Epithelial cell of proximal tubule (primary cell): ENCODE measurements around the gene ADORA3. TPM values are rescaled to one million over a fixed set of nuclear protein-coding genes. Genes with fewer than 3 reads are reported as not detected.

Experiments
- DNase-seq: peaks from one replicate; pipeline ENCODE4 v3.0.0-alpha.2; 2011; ENCODE audit warnings: low read depth
- H3K4me3 ChIP-seq: 2 replicates; pipeline ENCODE4 v1.5.1; 2011; ENCODE audit warnings: low read depth, mild to moderate bottlenecking, low read length
- total RNA-seq: library from RNA; depleted of rRNA; stranded (reverse); fragments of >200 nt; gene quantifications from 2 replicates; pipeline ENCODE4 v1.2.3, GENCODE V29; 2015
- TF ChIP-seq, protein P1 (sequence below): conservative IDR thresholded peaks from 2 replicates; pipeline ENCODE4 v1.5.1; 2012; ENCODE audit warnings: low read depth, mild to moderate bottlenecking, low read length

The ADORA3 gene
- total RNA-seq, 1 donor from 2014 or later: not detected

DNA sequence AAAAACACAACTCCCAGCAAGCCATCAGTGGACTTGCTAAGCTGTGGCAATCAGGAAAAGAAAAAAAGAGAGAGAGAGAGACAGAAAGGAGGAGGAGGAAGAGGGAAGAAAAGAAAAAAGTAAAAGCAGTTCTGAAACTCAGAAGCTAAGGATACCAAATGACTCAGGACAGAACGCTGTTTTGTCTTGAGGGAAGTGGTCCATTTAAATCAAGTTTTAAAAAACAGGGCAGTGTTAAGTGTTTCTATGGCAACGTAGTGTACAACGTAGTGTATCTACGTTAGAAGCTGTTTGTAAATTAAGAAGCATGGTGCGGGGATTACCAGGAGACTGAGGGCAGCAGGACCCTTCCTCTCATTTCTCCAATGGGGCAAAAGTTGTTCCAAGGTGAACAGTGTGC is 5.8 kb downstream of the ADORA3 start:
- TF ChIP-seq, protein P1, sequence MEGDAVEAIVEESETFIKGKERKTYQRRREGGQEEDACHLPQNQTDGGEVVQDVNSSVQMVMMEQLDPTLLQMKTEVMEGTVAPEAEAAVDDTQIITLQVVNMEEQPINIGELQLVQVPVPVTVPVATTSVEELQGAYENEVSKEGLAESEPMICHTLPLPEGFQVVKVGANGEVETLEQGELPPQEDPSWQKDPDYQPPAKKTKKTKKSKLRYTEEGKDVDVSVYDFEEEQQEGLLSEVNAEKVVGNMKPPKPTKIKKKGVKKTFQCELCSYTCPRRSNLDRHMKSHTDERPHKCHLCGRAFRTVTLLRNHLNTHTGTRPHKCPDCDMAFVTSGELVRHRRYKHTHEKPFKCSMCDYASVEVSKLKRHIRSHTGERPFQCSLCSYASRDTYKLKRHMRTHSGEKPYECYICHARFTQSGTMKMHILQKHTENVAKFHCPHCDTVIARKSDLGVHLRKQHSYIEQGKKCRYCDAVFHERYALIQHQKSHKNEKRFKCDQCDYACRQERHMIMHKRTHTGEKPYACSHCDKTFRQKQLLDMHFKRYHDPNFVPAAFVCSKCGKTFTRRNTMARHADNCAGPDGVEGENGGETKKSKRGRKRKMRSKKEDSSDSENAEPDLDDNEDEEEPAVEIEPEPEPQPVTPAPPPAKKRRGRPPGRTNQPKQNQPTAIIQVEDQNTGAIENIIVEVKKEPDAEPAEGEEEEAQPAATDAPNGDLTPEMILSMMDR: no peak
- no peak overlapping the region for H3K4me3 ChIP-seq
- no peak for DNase-seq

DNA sequence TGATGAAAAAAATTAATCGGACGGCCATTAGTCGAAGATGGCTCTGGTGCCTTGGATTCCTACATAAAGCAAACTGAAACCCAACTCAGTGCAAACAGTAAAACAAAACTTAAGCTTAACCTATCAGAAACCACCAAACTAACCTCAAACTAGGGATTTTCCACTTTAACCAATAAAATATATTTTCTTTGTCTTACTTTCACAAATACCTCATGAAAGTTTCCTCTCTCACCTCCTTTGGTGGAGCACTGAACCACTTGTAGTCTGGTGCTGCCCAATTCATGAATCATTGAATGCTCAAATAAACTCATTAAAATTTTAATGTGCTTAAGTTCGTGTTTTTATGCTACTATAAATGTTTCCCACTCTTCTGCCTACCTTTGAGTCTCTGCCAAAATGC is 7.0 kb downstream of the ADORA3 start:
- no peak overlapping the region for H3K4me3 ChIP-seq
- no peak for DNase-seq
- TF ChIP-seq, protein P1: no peak

DNA sequence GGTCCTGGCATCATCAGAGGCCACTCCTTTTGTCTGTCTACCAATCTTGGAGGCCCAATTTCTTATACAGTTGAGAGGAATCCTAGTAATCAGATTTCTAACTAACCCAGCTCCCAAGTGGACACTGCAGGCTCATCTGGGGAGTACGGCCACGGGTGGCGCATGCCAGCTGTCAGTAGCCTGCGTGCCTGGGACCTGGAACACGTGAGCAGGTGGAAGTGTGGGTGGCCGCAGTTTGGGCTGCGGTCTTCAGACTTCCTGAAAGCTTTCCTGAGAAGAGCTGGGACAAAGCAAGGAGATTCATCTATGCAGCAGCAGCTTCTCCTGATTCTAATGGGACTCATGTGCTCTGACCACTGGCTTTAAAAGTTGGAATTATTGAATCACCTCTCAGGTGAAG is 12.4 kb downstream of the ADORA3 start:
- no peak for DNase-seq
- TF ChIP-seq, protein P1: no peak

DNA sequence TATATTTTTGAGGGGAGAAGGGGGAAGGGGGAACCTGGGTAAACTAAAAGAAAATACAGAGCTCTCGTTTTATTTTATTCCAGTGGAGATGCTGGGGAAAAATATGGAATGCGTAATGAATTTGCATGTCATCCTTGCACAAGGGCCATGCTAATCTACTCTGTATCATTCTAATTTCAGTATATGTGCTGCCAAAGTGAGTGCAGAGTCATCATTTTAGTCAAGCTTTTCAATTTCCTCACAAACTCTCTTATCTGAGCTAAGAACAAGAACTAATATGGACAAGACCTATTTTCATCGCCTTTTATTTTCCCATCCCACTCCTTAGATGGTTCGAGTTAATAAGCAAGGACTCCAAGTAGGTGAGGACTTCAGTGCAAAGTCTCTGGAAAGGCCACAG is 13.2 kb downstream of the ADORA3 start:
- TF ChIP-seq, protein P1: no peak
- no peak overlapping the region for H3K4me3 ChIP-seq
- no peak for DNase-seq

More for the DNA sequence above, 12.4 kb downstream of the ADORA3 start:
- no peak overlapping the region for H3K4me3 ChIP-seq

DNA sequence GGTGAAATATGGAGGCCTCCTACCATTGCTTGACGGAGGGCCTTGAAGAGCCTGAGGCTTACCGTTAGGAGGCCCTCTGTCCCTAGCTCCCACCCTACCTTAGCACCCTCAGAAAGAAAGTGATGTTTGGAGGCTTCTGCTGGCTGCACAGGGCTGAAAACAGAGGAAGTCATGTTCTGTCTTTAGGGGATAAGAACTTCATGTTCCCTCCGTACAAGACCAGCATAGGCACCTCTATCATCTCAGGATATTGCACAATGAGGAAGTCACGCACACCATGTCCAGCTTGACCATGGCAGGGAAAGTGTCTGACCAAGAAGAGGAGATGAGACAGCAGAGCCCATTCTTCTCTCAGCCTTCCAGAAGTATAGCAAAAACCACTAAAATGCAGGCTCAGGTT is 13.8 kb downstream of the ADORA3 start:
- no peak for DNase-seq
- no peak overlapping the region for H3K4me3 ChIP-seq
- TF ChIP-seq, protein P1: no peak

DNA sequence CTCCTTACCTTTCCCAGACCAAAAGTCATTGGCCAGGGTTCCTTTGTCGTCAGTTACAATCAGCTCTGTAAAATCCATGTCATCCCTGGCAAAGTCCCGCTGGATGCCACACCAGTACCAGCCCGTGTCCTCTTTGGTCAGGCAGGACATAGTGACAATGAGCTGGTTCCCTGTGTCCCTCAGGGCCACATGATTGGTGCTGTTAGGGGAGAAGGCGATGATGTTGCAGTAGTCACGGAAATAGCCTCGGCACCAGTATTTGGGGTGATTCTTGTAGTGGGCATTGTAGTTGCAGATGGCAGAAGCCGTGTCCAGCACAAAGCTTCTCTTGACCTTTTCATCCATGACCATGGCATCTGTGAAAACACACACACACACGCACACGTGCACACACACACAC is 14.8 kb downstream of the ADORA3 start:
- DNase-seq: no peak
- TF ChIP-seq, protein P1: no peak
- no peak overlapping the region for H3K4me3 ChIP-seq

DNA sequence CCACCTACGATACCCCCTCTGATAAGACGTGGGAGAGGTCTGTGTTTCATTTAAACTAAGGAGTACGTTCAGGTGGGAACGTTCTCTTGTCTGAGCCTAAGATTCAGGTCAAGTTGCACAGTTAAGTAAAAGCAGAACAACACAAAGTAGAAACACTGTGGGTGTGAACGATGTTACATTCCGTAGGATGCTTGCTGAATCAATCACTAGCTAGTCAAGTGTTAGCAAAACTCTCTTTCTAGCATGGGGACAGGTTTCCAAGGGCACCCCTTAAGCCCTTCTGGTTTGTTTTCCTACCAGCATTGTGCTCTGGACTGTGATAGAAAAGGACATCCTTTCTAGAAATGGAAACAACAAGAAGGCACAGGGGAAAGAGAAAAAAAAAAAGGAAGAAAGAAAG is 16.3 kb downstream of the ADORA3 start:
- DNase-seq: no peak
- TF ChIP-seq, protein P1: no peak
- H3K4me3 ChIP-seq: no peak overlapping the region
